ENCODE data around the gene SLC9A2. TPM values are rescaled to one million over a fixed set of nuclear protein-coding genes. Genes with fewer than 3 reads are reported as not detected.

SLC9A2 gene
- total RNA-seq, 1 experiment from 2014 or later = 7.1 TPM

- peak; percentile 77 for DNase-seq
- POLR2A ChIA-PET (ENCODE audit: unreplicated experiment) = no interaction called here
- Histone ChIP-seq H3K9me3 (ENCODE audit: low read length) (no peaks in the 10 kb centered on the region), H3F3A (ENCODE audit: low read length, unreplicated experiment) (no peaks in the 10 kb centered on the region), H3K4me3 (ENCODE audit: low read length) (no peak overlapping the region), H4K20me1 (ENCODE audit: low read length) (no peaks in the 10 kb centered on the region), H3K79me2 (ENCODE audit: low read length) (peaks cover 2% of the 10 kb centered on the region; the same call in 1 of the 2 replicates), H3K27me3 (ENCODE audit: low read length) (0 out of 2 replicates have a peak, but pooled peaks cover 10% of the 10 kb centered on the region), H3K9me2 (replicated peaks; ENCODE audit: low read length) (no peaks in the 10 kb centered on the region), H3K27ac (ENCODE audit: low read length) (no peak overlapping the region), H3K9ac (ENCODE audit: low read length) (no peak overlapping the region), H3K36me3 (ENCODE audit: low read depth, low read length) (no peaks in the 10 kb centered on the region), H3K4me1 (ENCODE audit: insufficient read depth, low read length) (peaks cover 4% of the 10 kb centered on the region; the same call in 1 of the 2 replicates), H2AFZ (ENCODE audit: low read length) (no peak overlapping the region), H3K4me2 (ENCODE audit: low read length) (no peak overlapping the region)
- BruUV-seq (replicated peaks) = no TSS peak
- CTCF ChIA-PET = interaction anchor here (0.9 to 1.4 kb wide), 6 partner anchors 22 to 258 kb away, joined by 3 to 12 read pairs (median 4); partner anchors contain the start of gene SLC9A4
- ATAC-seq = peak; percentile 80
- peak; percentile 90 for TF ChIP-seq CTCF (conservative IDR thresholded peaks at IDR 0.05; ENCODE audit: low read depth, low read length)
- no peak for TF ChIP-seq EZH2 (IDR thresholded peaks at IDR 0.05; ENCODE audit: low read length, unreplicated experiment)
- no peak for TF ChIP-seq EZH2phosphoT487 (IDR thresholded peaks at IDR 0.05; ENCODE audit: borderline replicate concordance, low read length)
- intact Hi-C loops (cut with micrococcal nuclease) = loop anchor here (1.0 to 2.0 kb wide), 2 partner anchors 87 to 143 kb away; partner anchors contain the start of gene SLC9A4
Observed at GRCh38 chr2:102615620-102616436, 3.5 kb upstream of the SLC9A2 start.

GRCh38 chr2:102618452-102619413 is 620 bp upstream of the SLC9A2 start:
- Histone ChIP-seq H3K36me3 (ENCODE audit: low read depth, low read length) (no peaks in the 10 kb centered on the region), H3K27ac (ENCODE audit: low read length) (no peak overlapping the region), H2AFZ (ENCODE audit: low read length) (peak overlapping the region; percentile 87), H3K9me2 (replicated peaks; ENCODE audit: low read length) (no peaks in the 10 kb centered on the region), H3K9me3 (ENCODE audit: low read length) (no peaks in the 10 kb centered on the region), H4K20me1 (ENCODE audit: low read length) (no peaks in the 10 kb centered on the region), H3F3A (ENCODE audit: low read length, unreplicated experiment) (no peaks in the 10 kb centered on the region), H3K27me3 (ENCODE audit: low read length) (0 out of 2 replicates have a peak, but pooled peaks cover 10% of the 10 kb centered on the region), H3K4me2 (ENCODE audit: low read length) (peak overlapping the region; percentile 98), H3K79me2 (ENCODE audit: low read length) (peaks cover 6% of the 10 kb centered on the region; the same call in 1 of the 2 replicates), H3K9ac (ENCODE audit: low read length) (peak overlapping the region; percentile 42), H3K4me1 (ENCODE audit: insufficient read depth, low read length) (peaks cover 18% of the 10 kb centered on the region; the same call in 1 of the 2 replicates), H3K4me3 (ENCODE audit: low read length) (peak overlapping the region; percentile 75)
- POLR2A ChIA-PET (ENCODE audit: unreplicated experiment) = no interaction called here
- BruUV-seq (replicated peaks) = no TSS peak
- intact Hi-C loops (cut with micrococcal nuclease) = no loop called here
- ATAC-seq (peak; percentile 38), DNase-seq (peak; percentile 43)
- TF ChIP-seq EZH2 (IDR thresholded peaks at IDR 0.05; ENCODE audit: low read length, unreplicated experiment) = no peak
- no peak for TF ChIP-seq CTCF (conservative IDR thresholded peaks at IDR 0.05; ENCODE audit: low read depth, low read length)
- no peak for TF ChIP-seq EZH2phosphoT487 (IDR thresholded peaks at IDR 0.05; ENCODE audit: borderline replicate concordance, low read length)
- CTCF ChIA-PET = no interaction called here

All from PC-3 (cell line).